HG03196 (cell line): Measurements from ENCODE around the gene SLC45A2.

Experiments
- ATAC-seq: cut with Tn5 transposase; IDR thresholded peaks from one replicate; pipeline ENCODE4 v1.9.1; 2021; ENCODE audit not compliant: unreplicated experiment

The SLC45A2 gene

DNA sequence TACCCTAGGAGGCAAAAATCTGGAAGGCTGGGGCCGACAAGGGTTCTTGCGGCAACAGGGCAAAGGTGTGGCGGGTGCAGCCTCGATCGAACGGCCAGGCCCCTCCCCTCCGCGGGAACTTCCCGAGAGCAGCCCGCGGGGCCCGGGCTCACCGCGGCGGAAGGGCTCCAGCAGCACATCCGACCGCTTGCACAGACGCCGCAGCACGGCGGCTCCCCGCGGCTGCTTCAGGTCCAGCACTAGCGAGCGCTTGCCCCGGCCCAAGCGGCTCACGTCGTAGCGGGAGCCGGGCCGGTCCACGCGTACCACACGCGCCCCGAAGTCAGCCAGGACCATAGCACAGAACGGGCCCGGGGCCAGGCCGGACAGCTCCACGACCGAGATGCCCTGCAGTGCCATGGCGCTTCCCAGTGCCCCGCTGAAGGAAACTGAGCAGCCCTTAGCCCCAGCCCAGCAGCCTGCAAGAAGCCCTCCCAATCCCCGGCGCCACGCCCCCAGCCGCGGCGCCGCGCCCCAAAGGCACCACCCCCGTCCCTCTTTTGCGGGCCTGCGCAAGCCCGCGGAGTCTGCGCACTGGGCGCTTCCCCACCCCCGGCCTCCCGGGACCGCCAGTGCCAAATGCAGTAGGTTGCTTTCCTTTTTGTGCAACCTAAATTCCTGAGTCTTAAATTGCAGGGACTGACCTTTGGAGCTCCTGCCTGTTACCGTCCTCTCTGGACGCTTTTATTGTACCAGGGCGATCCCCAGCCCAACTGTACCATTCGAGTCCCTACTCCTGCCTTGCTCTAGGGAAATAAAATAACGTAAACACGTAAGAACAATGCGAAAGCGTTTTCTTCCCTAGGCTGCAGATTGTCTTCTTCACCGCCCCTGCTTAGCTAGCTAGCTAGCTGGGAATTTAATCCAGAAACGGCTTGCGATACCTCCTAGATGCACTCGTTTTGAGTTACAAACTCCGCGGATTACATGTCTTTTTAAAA lies 23.4 kb upstream of the SLC45A2 start, which contains the start of gene AMACR:
Gene AMACR, minus strand, starts transcription at position 430 of the 980 bp plus-strand sequence. Its CDS starts 31 bp downstream, at position 399.
- ATAC-seq, result peak; percentile 92

DNA sequence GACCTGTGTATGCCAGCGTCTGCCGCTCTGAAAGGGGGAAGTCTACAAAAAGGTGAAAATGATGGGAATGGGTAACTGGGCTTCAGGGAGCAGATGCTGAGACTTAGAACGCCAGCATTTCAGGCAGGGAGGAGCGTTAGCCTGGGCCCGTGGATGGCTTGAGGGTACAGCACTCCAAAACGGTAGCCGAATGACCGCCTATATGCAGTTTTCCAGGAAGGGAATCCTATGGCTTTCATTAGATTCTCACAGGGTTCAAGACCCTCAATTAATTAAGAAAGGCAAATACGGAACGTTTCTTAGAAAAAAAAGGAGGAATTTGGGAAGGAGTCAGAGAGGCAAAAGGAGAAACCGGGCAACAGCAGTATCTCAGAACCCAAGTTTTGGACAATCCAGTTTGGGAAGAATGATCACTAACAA lies 22.7 kb upstream of the SLC45A2 start:
- no peak for ATAC-seq

DNA sequence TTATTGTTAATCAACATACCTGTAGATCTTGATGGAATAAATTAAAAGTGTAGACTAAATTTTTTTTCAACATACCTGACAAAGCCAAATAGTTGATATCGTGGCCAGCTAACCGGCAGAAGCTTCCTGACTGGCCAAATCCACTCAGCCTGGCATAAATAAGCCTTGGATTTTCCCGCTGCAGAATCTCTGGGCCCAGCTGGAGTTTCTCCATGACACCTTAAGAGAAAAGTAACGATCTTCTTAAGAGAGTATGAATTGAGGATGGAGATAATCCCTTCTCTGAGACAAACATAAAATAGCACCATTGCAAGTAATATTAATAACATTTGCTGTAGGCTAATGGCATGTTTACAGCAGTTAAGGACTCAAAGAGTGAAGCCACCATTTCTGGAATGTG lies 21.2 kb upstream of the SLC45A2 start:
- no peak for ATAC-seq

DNA sequence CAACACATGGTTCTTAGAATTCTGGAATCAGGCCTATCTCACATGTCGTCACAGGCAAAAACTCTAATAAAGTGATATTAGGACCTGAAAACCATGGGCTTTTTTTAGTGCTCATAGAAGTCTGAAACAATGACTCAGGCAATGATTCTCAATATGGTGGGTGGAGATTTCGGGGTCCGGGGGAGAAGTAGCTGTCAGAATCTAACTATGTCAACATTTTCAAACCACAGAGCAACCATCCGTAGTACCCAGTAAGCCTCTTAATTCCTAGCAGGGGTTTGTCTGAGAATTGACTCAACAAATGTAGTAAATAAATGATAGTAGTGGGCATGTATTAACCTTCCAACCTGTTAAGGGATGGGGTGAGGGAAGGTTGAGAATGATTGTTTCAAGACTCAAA lies 20.7 kb upstream of the SLC45A2 start:
- ATAC-seq, result no peak

DNA sequence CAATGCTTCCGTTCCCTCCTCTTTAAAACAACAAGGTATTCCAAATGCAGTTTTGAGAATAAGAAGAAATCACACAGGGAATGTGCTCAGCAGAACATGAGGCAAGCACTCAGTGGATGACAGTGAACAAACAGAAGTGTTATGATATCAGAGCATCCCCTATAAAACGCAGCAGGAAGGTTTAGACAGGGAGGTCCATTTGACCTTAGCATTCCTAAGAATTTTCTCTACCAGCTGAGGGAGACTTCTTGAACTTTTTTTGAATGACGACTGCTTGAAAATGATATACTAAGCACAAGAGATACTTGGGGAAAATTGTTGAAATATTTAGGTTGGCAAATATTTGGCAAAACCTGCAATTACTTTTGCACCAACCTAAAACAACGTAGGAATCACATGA lies 19.4 kb upstream of the SLC45A2 start:
- ATAC-seq, result no peak

DNA sequence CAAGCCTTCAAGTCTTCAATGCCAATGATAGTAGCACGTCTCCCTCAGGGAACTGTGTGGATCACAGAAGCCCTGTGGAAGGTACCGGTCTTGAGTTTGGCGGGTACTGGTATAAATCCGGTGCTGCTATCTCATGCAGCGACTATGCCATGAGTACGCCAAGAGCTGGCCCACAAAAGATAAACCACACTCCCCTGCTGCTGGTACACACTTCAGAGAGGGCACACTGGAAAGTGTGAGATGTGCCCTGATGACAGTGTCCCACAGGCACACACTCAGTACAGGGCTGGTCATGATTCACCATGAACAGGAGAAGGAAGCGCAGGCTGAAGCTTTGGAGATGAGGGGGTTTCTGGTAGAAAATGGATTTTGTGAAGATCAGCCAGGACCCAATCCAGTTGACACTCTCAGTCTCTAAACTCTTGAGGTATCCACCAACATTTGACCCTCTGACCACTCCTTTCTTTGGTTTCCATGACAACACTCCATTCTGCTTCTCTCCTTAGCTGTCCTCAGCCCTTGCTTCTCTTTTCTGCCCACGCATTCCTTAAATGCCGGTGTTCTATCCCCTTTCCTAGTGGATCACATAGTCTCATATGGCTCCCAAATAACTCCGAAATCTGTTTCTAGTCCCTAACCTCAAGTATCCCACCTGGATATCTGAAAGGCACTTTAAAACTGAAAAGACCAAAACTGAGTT lies 18.3 kb upstream of the SLC45A2 start:
- no peak for ATAC-seq

DNA sequence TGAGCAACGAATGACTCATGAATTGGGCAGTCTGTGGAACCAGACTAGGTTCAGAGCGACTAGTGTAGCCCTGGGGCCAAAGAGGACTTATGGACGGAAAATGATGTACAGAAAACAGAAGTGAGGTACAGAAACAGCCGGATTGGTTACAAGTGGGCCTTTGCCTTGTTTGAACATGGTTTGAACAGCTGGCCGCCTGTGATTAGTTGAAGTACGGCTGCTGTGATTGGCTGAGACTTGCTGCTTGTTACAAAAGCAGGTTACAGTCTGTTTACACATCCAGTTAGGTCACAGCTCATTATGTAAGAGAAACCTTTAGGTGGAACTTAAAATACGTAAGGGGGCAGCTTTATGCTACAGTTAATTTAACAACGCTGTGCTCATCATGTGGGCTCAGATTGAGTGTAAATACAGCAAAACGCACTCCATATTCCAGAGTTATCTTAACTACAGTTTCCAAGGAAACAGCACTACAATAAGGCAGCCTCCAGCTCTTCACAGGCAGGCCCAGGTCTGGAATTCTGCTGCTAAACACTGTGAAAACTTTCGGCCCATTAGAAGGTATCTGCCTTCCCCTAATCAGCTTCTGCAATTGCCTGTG lies 16.8 kb upstream of the SLC45A2 start:
- no peak for ATAC-seq

DNA sequence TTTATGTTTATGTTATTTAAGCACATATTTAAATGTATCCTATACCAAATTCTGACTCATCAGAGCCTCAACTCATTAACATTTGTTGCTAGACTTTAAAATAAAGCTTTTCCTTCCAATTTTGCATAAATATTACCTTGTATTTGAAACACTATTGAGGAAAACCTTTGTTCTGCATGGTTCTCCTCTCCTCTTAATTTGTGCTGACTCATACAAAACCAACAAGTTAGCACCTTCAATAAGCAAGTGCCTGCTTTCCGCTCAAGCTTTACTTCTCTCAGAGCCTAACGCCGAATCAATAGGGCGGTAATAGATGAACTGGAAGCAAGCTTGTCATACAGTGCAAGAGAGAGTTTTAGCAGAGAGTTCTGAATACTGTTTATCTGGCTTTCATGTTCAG lies 15.5 kb upstream of the SLC45A2 start:
- ATAC-seq, result no peak

DNA sequence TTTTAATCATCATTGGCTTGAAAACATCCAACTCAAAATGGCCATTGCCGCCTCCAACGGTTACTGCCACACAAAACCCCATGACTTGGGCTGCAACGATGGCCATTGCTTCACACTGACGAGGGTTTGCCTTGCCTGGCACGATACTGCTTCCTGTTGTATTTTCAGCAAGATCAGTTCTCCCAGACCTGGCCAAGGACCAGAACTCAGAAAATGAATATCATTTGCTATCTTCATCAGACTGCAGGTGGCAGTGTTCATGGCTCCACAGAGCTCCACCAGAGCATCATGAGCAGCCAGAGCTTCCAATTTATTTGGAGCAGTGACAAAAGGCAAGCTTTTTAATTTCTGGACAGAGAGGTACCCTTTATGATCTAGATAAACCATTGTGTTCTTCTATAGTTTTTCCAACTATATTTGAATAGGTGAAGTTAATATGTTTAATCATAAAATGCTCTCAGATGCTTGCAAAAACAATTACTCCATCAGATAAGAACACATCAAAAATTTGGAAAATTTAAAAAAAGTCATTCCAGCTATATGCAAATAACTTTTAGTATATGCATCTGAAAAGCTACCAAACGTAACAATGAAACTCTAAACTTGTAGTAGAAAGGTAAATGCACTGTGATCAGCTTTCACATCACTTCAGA lies 13.0 kb upstream of the SLC45A2 start:
- peak; percentile 52 for ATAC-seq

DNA sequence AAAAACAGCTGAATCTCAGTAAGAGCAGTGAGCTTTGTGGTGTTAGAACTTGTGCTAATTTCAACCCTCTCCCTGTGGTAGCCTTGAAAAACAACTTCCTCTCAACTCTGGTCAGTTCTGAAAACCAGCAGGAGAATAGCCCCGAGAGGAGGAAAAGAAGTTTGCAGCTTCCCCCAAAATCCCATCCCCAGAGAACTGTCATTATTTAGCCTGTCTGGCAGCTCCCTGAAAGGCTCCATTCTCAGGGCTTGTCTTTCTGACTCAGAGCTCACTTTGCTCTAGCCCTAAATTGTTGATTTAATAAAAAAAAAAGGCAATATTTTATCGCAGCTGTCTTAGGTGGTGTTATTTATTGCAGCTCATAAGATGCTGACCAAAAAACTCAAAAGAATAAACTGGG lies 11.4 kb upstream of the SLC45A2 start:
- ATAC-seq, result no peak

DNA sequence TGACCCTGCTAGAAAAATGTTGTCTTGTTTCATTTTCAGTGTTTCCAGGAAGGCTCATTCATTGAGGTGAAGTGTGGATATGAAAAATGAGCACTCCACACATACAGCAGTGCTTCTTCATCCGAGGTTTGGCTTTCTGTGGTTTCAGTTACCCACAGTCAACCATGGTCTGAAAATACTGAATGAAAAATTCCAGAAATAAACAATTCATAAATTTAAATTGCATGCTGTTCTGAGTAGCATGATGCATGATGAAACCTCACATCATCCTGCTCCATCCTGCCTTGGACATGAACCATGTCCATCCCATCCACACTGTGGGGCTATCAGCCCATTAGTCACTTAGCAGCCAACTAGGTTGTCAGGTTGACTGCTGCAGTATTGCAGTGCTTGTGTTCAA lies 10.4 kb upstream of the SLC45A2 start:
- ATAC-seq, result no peak

DNA sequence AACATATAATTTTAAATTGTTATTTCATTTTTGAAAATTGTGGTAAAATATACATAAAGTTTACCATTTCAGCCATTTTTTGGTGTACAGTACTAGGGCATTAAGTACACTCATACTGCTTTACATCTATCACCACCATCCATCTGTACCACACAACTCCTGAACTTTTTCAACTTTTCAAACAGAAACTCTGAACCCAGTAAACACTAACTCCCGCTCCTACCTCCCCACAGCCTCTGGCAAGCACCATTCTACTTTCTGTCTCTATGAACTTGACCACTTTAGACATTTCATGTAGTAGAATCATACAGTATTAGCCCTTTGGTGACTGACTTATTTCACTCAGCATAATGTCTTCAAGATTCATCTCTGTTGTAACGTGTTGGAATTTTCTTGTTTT lies 8.4 kb upstream of the SLC45A2 start:
- ATAC-seq, result no peak

DNA sequence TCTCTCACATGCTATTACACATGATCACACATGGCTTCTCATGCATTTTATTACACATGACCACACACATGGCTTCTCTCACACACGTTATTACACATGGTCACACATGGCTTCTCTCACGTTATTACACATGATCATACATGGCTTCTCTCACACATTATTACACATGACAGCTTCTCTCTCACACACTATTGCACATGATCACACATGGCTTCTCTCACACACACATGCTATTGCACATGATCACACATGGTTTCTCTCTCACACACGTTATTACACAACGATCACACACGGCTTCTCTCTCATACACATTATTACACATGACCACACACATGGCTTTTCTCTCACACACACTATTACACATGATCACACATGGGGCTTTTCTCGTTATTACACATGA lies 954 bp upstream of the SLC45A2 start:
- ATAC-seq, result no peak

DNA sequence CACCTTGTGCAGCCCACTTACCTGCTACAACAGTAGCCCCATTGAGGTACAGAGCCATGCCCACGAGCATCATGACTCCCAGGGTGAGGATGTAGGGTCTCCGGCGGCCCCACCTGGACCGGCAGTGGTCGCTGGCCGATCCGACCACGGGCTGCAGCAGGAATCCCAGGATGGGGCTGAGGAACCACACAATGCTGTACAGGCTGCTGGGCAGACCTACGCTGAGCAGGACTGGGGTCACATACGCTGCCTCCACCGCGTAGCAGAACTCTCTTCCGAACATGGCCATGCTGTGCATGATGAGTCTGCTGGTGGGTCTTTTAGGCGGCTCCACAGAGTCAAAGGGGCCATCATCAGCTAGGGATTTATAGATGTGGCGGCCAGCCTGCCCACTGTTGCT lies 315 bp downstream of the SLC45A2 start:
- ATAC-seq, result no peak

DNA sequence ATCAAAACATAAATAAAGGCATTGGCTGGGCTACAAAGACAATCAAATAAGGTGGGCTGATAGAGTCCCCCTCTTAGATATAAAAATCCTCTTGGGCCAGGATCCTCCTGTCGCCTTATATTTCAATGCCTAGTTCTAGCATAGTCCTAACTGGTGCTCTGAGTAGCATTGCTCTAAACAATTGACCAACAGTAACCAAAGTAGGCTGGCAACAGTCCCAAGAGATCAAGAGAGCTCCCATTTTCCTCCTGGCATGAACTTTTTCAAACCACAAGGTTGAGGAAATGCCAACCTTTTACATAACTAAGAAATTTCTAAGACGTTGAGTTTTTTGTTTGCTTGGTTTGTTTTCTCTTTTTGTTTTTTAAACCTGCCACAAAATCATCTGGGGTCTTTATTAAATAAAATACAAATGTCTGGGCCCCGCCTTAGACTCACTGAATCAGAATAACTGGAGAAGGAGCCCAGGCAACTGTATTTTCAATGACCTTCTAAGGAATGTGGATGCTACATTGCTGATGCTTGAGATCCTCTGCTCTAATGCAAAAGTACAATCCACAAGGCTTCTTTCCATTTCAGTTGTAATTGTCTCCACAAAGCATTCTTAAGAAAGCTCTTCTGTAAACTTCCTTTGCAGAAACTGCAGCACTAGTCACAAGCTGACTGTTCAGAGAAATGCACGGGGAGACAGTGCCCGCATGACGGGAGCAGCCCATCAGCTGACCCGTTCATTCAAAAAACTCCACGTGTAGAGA lies 2.9 kb downstream of the SLC45A2 start:
- no peak for ATAC-seq

DNA sequence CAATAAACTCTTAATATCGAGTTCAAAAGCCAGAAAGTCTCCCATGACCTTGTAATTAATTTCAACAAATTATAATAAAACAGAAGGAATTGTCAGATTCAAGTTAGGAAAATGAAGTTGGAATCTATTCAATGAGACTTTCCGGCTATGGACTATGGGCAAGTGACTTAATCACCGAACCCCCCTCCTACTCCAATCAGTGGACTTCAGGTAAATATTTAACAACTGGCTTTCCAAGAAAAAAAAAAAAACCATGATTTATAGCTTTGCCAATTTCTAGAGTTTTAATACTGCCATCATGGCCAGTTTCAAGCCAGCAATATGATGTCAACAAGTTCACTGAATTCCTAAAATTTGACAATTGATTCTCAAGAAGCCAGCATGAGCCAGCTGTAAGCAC lies 4.5 kb downstream of the SLC45A2 start:
- no peak for ATAC-seq

DNA sequence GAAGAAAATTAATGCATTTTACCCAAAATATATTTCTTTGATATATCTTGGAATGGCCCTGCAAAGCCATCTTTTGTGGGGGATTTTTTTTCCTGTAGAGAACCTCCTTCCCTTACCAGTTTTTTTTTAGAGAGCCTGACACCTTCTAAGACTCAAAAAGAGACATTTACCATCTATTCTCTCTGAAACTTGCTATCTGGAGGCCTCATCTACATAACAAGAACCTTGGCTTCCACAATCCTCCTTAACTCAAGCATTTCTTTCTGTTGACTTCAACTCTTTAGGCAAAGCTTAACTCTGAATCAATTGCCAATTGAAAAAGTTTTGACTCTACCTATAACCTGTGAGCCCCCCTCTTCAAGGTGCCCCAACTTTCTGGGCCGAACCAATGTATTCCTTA lies 6.2 kb downstream of the SLC45A2 start:
- ATAC-seq, result no peak

DNA sequence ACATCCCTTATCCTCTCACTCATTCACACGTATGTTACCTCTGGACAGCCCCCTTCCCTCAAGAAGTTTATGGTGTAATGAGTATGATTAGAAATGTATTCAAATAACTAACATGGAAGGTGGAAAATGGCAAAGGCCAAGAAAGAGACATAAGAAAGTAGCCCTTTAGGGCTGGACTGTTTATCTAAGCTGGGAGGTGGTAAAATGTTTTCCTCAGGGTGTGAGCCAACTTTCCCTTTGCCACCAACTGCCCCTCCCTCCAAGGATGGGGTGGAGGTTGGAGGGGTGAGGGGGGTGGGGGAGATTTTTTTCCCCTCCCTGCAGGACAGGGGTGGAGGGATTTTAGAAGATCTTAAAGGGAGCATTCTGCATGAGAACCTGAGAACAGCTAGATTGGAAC lies 8.2 kb downstream of the SLC45A2 start:
- ATAC-seq, result no peak

DNA sequence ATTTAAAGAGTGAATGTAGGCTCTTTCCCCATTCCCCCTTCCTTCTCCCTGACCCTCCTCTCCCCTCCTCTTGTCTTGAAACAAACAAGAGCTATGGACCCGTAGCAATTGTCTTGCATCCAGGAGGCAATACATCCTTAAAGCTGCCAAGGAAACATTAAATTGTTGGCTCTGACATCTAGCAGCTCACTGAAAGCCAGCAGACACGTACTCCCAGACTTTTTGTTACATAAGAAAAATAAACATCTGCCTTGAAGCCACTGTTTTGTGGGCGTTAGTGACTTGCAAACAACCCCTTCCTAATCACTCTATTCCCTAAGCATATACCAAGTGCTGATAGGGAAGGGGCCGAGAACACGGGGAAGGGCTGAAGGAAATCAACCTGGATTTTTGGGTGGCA lies 8.6 kb downstream of the SLC45A2 start:
- no peak for ATAC-seq

DNA sequence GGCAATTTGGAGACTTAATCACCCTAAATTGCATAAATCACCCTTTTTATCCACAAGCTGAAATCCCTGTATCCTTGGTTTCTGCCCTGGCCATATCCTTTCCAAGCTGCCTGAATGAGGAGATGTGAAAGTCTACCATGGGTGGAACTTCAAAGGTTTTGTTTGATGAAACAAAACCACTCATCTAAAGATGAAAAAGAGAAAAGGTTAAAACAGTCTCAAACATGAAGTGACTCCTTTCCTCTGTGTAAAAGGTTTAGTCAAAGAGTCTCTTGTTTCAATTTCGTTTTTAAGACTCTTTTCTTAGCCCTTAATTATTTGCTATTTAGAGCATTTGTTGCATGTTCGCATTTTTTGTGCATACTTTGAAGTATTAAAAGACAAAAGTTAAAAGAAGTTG lies 11.2 kb downstream of the SLC45A2 start:
- no peak for ATAC-seq
